D721Med (cell line): ENCODE measurements around the gene MTAP.

Experiments used
- DNase-seq: peaks from one replicate; pipeline ENCODE4 v3.0.0; 2011; ENCODE audit warnings: low spot score; ENCODE audit not compliant: insufficient read length
- FAIRE-seq: peaks from 2 replicates; lab custom pipeline; 2011; peaks lifted over from hg19 to GRCh38; lab: Jason Lieb, UNC
- CTCF ChIP-seq: IDR thresholded peaks from 2 replicates; pipeline ENCODE4 v1.5.1; 2012; ENCODE audit warnings: mild to moderate bottlenecking, control low read depth; ENCODE audit not compliant: insufficient read depth; ENCODE audit errors: missing control alignments

The MTAP gene

GRCh38 chr9:21802418-21803000 is at the start of gene MTAP:
MTAP (plus strand) TSS chr9:21802636; CDS start chr9:21802749, 113 bp downstream.
- FAIRE-seq (no peak), DNase-seq (no peak)
- no peak for TF ChIP-seq CTCF

- no peak for FAIRE-seq
- no peak for DNase-seq
- no peak for TF ChIP-seq CTCF
Observed at GRCh38 chr9:21753523-21753922, 48.9 kb upstream of the MTAP start.

- DNase-seq (no peak), FAIRE-seq (no peak)
- no peak for TF ChIP-seq CTCF
Observed at GRCh38 chr9:21754741-21755140, 47.7 kb upstream of the MTAP start.

GRCh38 chr9:21758540-21758939 is 43.9 kb upstream of the MTAP start:
- no peak for FAIRE-seq
- no peak for DNase-seq
- no peak for TF ChIP-seq CTCF

- DNase-seq = no peak
- no peak for FAIRE-seq
- TF ChIP-seq CTCF = no peak
Observed at GRCh38 chr9:21761309-21761901, 41.0 kb upstream of the MTAP start.

- DNase-seq (no peak), FAIRE-seq (no peak)
- no peak for TF ChIP-seq CTCF
Observed at GRCh38 chr9:21762064-21762463, 40.4 kb upstream of the MTAP start.

- FAIRE-seq (no peak), DNase-seq (no peak)
- TF ChIP-seq CTCF = no peak
Observed at GRCh38 chr9:21764846-21765245, 37.6 kb upstream of the MTAP start.
